H1 (cell line): ENCODE results near the gene INVS. TPM values are rescaled to one million over a fixed set of nuclear protein-coding genes. Genes with fewer than 3 reads are reported as not detected.

Experiments used
- CTCF ChIA-PET: fragments of 300-600 bp; sonication (Branson Sonifier 250); formaldehyde crosslinking; loops from one replicate; lab custom pipeline; 2021; ENCODE audit not compliant: partially characterized antibody; lab: Charles Lee
- POLR2A ChIA-PET: fragments of 300-600 bp; sonication (Branson Sonifier 250); formaldehyde crosslinking; loops from one replicate; lab custom pipeline; 2021; ENCODE audit warnings: inconsistent platforms; ENCODE audit not compliant: partially characterized antibody; lab: Charles Lee
- DNase-seq, 2 experiments: peaks; one replicate each; pipeline versions ENCODE4 v3.0.0 to v3.0.0-alpha.2; 2010 to 2022; ENCODE audit warnings: low spot score in 2 of 2, low read depth in 1 of 2, mixed read lengths in 1 of 2
- FAIRE-seq: peaks from 2 replicates; lab custom pipeline; 2011; peaks lifted over from hg19 to GRCh38; lab: Jason Lieb, UNC
- H2AFZ ChIP-seq: 2 replicates; pipeline ENCODE4 v1.8.1; 2012; ENCODE audit warnings: low read length, inconsistent platforms
- H2AK5ac ChIP-seq: 2 replicates; pipeline ENCODE4 v1.6.1; 2013; ENCODE audit warnings: low read depth, low read length
- H2BK120ac ChIP-seq: replicated peaks from 2 replicates; pipeline ENCODE3; 2013; ENCODE audit warnings: low read depth, low read length, inconsistent platforms
- H2BK12ac ChIP-seq: 2 replicates; pipeline ENCODE4 v1.6.1; 2013; ENCODE audit warnings: low read depth, low read length
- H2BK15ac ChIP-seq: 2 replicates; pipeline ENCODE4 v1.6.1; 2013; ENCODE audit warnings: low read length
- H2BK20ac ChIP-seq: 2 replicates; pipeline ENCODE4 v1.6.1; 2013; ENCODE audit warnings: low read length
- H2BK5ac ChIP-seq: 2 replicates; pipeline ENCODE4 v1.6.1; 2013; ENCODE audit warnings: low read depth, low read length
- H3K14ac ChIP-seq: 2 replicates; pipeline ENCODE4 v1.6.1; 2013; ENCODE audit warnings: inconsistent platforms; ENCODE audit not compliant: insufficient read length
- H3K18ac ChIP-seq: 2 replicates; pipeline ENCODE4 v1.6.1; 2013; ENCODE audit warnings: low read length; ENCODE audit errors: extremely low read depth
- H3K23ac ChIP-seq: 2 replicates; pipeline ENCODE4 v1.6.1; 2013; ENCODE audit warnings: inconsistent platforms; ENCODE audit not compliant: insufficient read length
- H3K23me2 ChIP-seq: 2 replicates; pipeline ENCODE4 v1.6.1; 2013; ENCODE audit warnings: low read depth, low read length
- H3K27ac ChIP-seq: 2 replicates; pipeline ENCODE4 v1.6.1; 2011; ENCODE audit warnings: low read depth, low read length, inconsistent platforms
- H3K27me3 ChIP-seq, 4 experiments: replicated peaks in 1 of 4; 1 replicate in 1 of 4; 2 replicates in 3 of 4; pipeline versions ENCODE4 v1.6.1 to v1.8.1; 2011 to 2013; ENCODE audit warnings: low read length in 3 of 4, mild to moderate bottlenecking in 3 of 4, inconsistent platforms in 2 of 4, mixed read lengths in 2 of 4, moderate library complexity in 1 of 4; ENCODE audit not compliant: control insufficient read depth in 3 of 4, insufficient read depth in 3 of 4; ENCODE audit errors: extremely low read depth in 1 of 4
- H3K36me3 ChIP-seq, 4 experiments: 2 replicates each; pipeline versions ENCODE4 v1.6.1 to v1.8.1; 2011 to 2013; ENCODE audit warnings: mild to moderate bottlenecking in 4 of 4, low read length in 3 of 4, moderate library complexity in 2 of 4, control low read depth in 1 of 4, inconsistent platforms in 1 of 4; ENCODE audit not compliant: insufficient read depth in 4 of 4, control insufficient read depth in 2 of 4
- H3K4ac ChIP-seq: replicated peaks from 2 replicates; pipeline ENCODE3; 2013; ENCODE audit warnings: low read length, low read depth, mixed read lengths, inconsistent platforms; ENCODE audit not compliant: insufficient read length
- H3K4me1 ChIP-seq, 4 experiments: replicated peaks in 1 of 4; 1 replicate in 1 of 4; 2 replicates in 3 of 4; pipeline versions ENCODE4 v1.6.1 to v1.8.1; 2011 to 2013; ENCODE audit warnings: low read length in 3 of 4, inconsistent platforms in 2 of 4, mixed read lengths in 1 of 4; ENCODE audit not compliant: insufficient read depth in 4 of 4, control insufficient read depth in 3 of 4
- H3K4me2 ChIP-seq, 2 experiments: 2 replicates each; pipeline versions ENCODE4 v1.6.1 to v1.8.1; 2011 to 2013; ENCODE audit warnings: low read depth in 2 of 2, low read length in 2 of 2, control low read depth in 1 of 2, inconsistent platforms in 1 of 2, mild to moderate bottlenecking in 1 of 2; ENCODE audit not compliant: insufficient read depth in 1 of 2
- H3K4me3 ChIP-seq, 4 experiments: fragments of 200-600, 300-600 bp in 1 of 4; sonication (generic), shearing (Covaris generic), sonication (Bioruptor Twin) in 1 of 4; 2 replicates each; pipeline versions ENCODE4 v1.5.1 to v1.8.1; 2011 to 2016; ENCODE audit warnings: low read length in 4 of 4, low read depth in 3 of 4, control low read depth in 2 of 4, inconsistent platforms in 2 of 4, mild to moderate bottlenecking in 2 of 4, mixed read lengths in 1 of 4, moderate library complexity in 1 of 4; ENCODE audit not compliant: insufficient read depth in 2 of 4; ENCODE audit errors: extremely low read depth in 1 of 4
- H3K56ac ChIP-seq: replicated peaks from 2 replicates; pipeline ENCODE3; 2013; ENCODE audit warnings: low read depth, mild to moderate bottlenecking, mixed read lengths, low read length, inconsistent platforms; ENCODE audit not compliant: insufficient read length
- H3K79me1 ChIP-seq: 2 replicates; pipeline ENCODE4 v1.6.1; 2013; ENCODE audit warnings: low read depth, low read length, control low read depth
- H3K79me2 ChIP-seq, 2 experiments: 2 replicates each; pipeline versions ENCODE4 v1.6.1 to v1.8.1; 2012 to 2013; ENCODE audit warnings: low read length in 2 of 2, mild to moderate bottlenecking in 2 of 2, inconsistent platforms in 1 of 2; ENCODE audit not compliant: insufficient read depth in 2 of 2, control insufficient read depth in 1 of 2
- H3K9ac ChIP-seq, 4 experiments: replicated peaks in 1 of 4; 1 replicate in 1 of 4; 2 replicates in 3 of 4; pipeline versions ENCODE4 v1.6.1 to v1.8.1; 2011 to 2013; ENCODE audit warnings: low read depth in 3 of 4, low read length in 3 of 4, control low read depth in 2 of 4, mild to moderate bottlenecking in 2 of 4, moderate library complexity in 2 of 4, inconsistent platforms in 1 of 4; ENCODE audit errors: extremely low read depth in 1 of 4
- H3K9me3 ChIP-seq, 2 experiments: 2 replicates each; pipeline versions ENCODE4 v1.6.1 to v1.8.1; 2012 to 2013; ENCODE audit warnings: mild to moderate bottlenecking in 2 of 2, moderate library complexity in 2 of 2, control low read depth in 1 of 2, inconsistent platforms in 1 of 2, low read depth in 1 of 2, low read length in 1 of 2, mixed read lengths in 1 of 2; ENCODE audit not compliant: insufficient read depth in 2 of 2
- H4K20me1 ChIP-seq, 2 experiments: replicated peaks in 1 of 2; 2 replicates each; pipeline versions ENCODE3 to v1.8.1; 2011 to 2013; ENCODE audit warnings: inconsistent platforms in 2 of 2, low read length in 2 of 2, mild to moderate bottlenecking in 1 of 2; ENCODE audit not compliant: insufficient read depth in 2 of 2, control insufficient read depth in 1 of 2
- H4K5ac ChIP-seq: 2 replicates; pipeline ENCODE4 v1.6.1; 2013; ENCODE audit warnings: low read length, low read depth, mixed read lengths, inconsistent platforms; ENCODE audit not compliant: insufficient read length
- H4K8ac ChIP-seq: 2 replicates; pipeline ENCODE4 v1.8.0; 2013; ENCODE audit warnings: mild to moderate bottlenecking, moderate library complexity, low read length, inconsistent platforms; ENCODE audit not compliant: insufficient read depth; ENCODE audit errors: extremely low read depth
- H4K91ac ChIP-seq: replicated peaks from 2 replicates; pipeline ENCODE3; 2013; ENCODE audit warnings: low read length, mixed read lengths, inconsistent platforms; ENCODE audit not compliant: insufficient read length
- CEBPB ChIP-seq: IDR thresholded peaks from 2 replicates; pipeline ENCODE4 v1.6.1; 2012; ENCODE audit warnings: low read depth, low read length
- TBP ChIP-seq: IDR thresholded peaks from 2 replicates; pipeline ENCODE4 v1.6.1; 2011; ENCODE audit warnings: low read depth, low read length, improper control_type of control experiment
- WGBS, 2 experiments: shearing (Covaris generic) in 1 of 2; methylation state at CpG; one replicate each; pipeline versions ENCODE4 v1.1.6 to v1.1.7; 2013 to 2015; ENCODE audit warnings: low lambda C conversion rate in 2 of 2, mixed read lengths in 2 of 2, inconsistent platforms in 1 of 2, low coverage in 1 of 2, missing lambda C conversion rate in 1 of 2; ENCODE audit not compliant: insufficient replicate concordance in 2 of 2, insufficient coverage in 1 of 2, insufficient read length in 1 of 2; ENCODE audit errors: extremely low coverage in 1 of 2, missing lambda C conversion rate in 1 of 2; 5-methylcytosine and 5-hydroxymethylcytosine counted together
- polyA plus RNA-seq, 7 experiments: library from polyadenylated mRNA; depleted of rRNA in 3 of 7; stranded (reverse) in 5 of 7; unstranded in 2 of 7; fragments of >200 nt in 5 of 7; fragments of 200-250 nt in 2 of 7; gene quantifications; 1 replicate in 5 of 7; 2 replicates in 1 of 7; 4 replicates in 1 of 7; pipeline versions ENCODE4 v1.2.1 to v1.2.3, GENCODE V29; 2011 to 2013; ENCODE audit warnings: missing spikeins in 2 of 7, mixed read lengths in 2 of 7
- total RNA-seq: library from RNA; stranded (reverse); fragmentation: NEBNext Ultra II Directional; extraction: Animal tissue kit (Norgen Biotek cat#: 25700); gene quantifications from 2 replicates; pipeline ENCODE4 v1.2.1, GENCODE V29; 2021

INVS gene
- total and polyA plus RNA-seq, 2 of the 8 experiments (the other 6 are each of a cell fraction or from before 2014, with no cell fraction given) = 4.1 to 6.9 TPM

GRCh38 chr9:100072805-100073204 lies 26.2 kb upstream of the INVS start:
- no peak overlapping the region for H2BK20ac ChIP-seq
- no peak for FAIRE-seq
- no peaks in the 10 kb centered on the region for H3K27me3 ChIP-seq
- H3K4me3 ChIP-seq = no peak overlapping the region
- H3K23ac ChIP-seq = no peak overlapping the region
- no peak overlapping the region for H2AFZ ChIP-seq
- WGBS, 2 experiments = 78% methylated on average over 2 of the region's 2 CpGs; no CpG with 5 or more reads in 1 of the 2 experiments
- no peak overlapping the region for H2BK12ac ChIP-seq
- H4K20me1 ChIP-seq = no peaks in the 10 kb centered on the region
- no peak overlapping the region for H3K4me2 ChIP-seq
- H3K4me1 ChIP-seq = no peaks in the 10 kb centered on the region
- H4K5ac ChIP-seq = no peak overlapping the region
- no peak overlapping the region for H2BK5ac ChIP-seq
- no peak overlapping the region for H2AK5ac ChIP-seq
- no peak overlapping the region for H3K27ac ChIP-seq
- no peak overlapping the region for H3K14ac ChIP-seq
- no peak overlapping the region for H3K18ac ChIP-seq
- no peaks in the 10 kb centered on the region for H3K23me2 ChIP-seq
- no peak overlapping the region for H2BK15ac ChIP-seq
- DNase-seq = no peak
- peaks cover 0 to 8% of the 10 kb centered on the region in 2 experiments; a peak in 2 of 4 replicates for H3K9me3 ChIP-seq
- peaks cover 0 to 2% of the 10 kb centered on the region in 2 experiments; a peak in 1 of 4 replicates for H3K79me2 ChIP-seq
- no peak overlapping the region for H3K9ac ChIP-seq
- H3K56ac ChIP-seq = no peak overlapping the region
- no peak overlapping the region for H2BK120ac ChIP-seq
- no peaks in the 10 kb centered on the region; a peak in 1 of 8 replicates for H3K36me3 ChIP-seq
- H4K91ac ChIP-seq = no peak overlapping the region
- POLR2A ChIA-PET = no interaction called here
- H4K8ac ChIP-seq = no peak overlapping the region
- H3K4ac ChIP-seq = no peak overlapping the region
- CTCF ChIA-PET = interaction anchor here (1.4 kb wide), 1 partner anchor 10 kb away, joined by 5 read pairs; no protein-coding TSS in a partner anchor
- no peaks in the 10 kb centered on the region for H3K79me1 ChIP-seq
- TF ChIP-seq CEBPB = no peak
- no peak for TF ChIP-seq TBP
